ENCODE results near the gene LHB.
A peak's percentile ranks its signal among the peaks of the same experiment; 100 is the strongest.
"Not testable (repeated sequence)": the region's sequence is repeated elsewhere in the genome, so short reads cannot be mapped to it uniquely, and the experiment has no call there.

Gene LHB

DNA sequence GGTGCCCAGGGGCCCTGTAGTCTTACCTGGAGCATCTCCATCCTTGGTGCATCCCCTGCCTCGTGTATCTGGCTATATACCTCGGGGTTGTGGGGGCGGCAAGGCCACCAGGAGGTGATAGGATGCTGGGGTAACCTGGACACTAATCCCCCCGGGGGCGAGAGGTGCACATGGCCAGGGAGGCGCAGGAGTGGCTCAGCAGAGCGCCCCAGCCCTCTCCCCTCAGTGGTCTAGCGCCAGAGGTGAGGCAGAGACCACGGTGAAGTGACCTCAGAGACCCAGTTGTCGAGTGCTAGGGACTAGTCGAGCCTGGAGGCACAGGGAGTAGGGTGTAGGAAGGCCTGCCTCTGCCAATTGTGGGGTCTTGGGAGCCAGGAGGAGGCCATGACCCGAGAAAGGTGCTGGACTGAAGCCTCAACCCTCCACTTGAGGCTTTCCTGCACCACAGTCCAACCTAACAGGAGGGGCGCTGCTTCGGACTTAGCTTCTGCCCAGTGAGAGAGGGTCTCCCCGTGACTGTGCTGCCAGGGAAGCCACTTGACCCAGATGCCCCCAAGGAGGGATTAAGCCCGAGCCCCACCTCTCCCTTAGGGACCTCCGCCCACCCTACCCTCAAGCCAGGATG, at the start of gene LHB:
Gene LHB (minus strand): TSS at position 51 of the 625 bp plus-strand sequence. CDS start 10 bp downstream, at position 41.
- DNase-seq (ENCODE audit: low spot score): no peak

DNA sequence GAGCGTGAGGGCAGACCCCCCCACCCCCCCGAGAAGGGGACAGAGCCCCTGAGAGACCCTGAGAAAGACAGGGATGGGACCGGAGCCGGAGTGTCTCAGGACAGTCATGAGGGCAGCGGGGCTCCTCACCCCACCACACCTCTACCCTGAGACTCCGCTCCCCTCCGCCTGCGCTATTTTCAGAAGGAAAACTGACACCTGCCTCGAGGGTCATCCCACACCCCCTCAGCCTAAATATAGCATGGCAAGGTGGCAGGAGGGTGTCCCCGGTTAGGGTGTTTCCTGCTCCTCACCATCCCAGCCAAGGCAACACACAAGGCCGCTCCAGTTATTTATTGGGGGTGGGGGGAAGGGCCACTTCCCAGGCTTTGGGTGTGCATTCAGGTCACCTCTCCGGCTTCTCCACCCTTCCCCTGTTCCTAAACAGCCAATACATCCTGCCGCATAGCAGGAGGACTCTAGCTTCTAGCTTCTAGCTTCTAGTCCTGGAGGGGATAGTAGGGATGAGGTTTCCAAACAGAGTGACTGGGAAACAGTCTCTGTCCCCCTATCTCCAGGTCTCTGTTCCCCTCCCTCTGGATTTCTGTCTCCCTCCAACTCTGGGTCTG, 49.1 kb upstream of the LHB start:
- no peak for DNase-seq (ENCODE audit: low spot score)

DNA sequence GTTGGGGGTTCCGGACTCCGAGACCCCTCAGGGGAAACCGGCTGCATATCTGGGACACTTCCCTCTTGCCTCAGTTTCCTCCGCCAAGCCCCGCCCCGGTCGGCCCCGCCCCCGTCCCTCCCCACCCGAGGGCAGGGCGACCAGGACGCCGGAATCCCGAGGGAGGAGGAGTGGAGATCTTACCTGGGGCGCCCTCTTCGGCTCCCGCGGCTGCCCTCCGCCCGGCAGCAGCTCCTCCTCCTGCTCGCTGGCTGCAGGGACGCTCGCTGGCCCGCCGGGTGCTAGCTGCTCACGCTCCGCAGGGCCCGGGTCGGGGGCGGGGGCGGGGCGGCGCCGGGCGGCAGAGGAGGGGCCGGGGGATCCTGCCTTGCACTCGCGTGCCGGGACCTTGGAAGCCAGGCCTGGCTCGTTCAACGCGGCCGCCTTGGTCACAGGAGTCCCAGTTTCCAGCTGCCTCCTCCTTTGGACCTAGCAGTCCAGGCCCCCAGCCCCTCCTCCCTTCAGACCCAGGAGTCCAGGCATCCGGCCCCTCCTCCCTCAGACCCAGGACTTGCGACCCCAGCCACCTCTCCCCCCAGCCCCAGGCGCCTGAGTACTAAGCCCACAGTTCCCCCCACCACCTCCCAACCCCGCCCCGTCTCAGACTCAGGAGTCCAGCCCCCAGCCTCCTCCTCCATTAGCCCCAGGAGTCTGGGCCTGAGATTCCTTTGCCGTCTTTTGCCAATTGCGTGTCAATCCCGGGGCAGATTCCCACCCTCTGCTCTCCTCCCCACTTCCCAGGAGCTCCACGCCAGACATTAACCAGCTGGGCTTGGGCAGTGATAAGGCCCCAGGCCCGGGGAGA, 48.1 kb upstream of the LHB start, which contains the start of gene NTF4:
Gene NTF4 (minus strand): TSS at position 51 of the 844 bp plus-strand sequence. CDS start 2,821 bp downstream, outside the sequence.
- no peak for DNase-seq (ENCODE audit: low spot score)

DNA sequence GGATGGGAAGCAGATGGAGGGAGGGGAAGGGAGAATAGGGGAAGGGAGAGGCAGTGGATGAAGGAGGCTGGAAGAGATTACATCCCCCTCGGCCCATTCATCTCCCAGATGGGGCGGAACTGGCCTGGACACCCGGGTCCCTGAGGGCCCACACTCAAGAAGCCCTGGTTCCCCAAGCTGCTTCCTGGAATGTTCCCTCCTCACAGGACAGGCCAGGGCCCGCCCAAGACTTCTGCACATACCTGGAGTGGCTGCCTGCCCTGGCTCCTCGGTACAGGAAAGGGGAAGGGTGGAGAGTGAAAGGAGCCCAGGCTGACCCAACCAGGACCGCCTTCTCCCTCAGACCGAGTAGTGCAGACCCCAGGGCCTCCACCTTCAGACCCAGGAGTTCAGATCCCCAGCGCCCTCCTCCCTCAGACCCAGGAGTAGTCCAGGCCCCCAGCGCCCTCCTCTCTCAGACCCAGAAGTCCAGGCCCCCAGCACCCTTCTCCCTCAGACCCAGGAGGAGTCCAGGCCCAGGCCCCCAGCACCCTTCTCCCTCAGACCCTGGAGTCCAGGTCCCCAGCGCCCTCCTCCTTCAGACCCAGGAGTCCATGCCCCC, 47.2 kb upstream of the LHB start:
- DNase-seq (ENCODE audit: low spot score): no peak

DNA sequence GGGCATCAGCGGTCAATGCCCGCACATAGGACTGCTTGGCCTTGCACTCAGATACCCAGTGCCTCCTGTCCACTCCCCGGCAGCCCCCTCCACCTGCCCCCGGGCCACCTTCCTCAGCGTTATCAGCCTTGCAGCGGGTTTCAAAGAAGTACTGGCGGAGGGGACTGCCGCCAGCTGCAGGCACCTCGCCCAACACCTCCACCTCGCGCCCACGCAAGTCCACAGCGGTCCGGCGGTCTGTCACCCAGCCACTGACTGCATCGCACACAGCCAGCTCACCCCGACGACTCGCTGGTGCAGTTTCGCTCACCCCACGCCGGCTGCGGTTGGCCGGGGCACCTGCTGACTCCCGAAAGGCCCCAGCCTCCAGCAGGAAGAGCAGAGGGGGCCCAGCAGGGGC, 44.6 kb upstream of the LHB start:
- DNase-seq (ENCODE audit: low spot score): no peak

DNA sequence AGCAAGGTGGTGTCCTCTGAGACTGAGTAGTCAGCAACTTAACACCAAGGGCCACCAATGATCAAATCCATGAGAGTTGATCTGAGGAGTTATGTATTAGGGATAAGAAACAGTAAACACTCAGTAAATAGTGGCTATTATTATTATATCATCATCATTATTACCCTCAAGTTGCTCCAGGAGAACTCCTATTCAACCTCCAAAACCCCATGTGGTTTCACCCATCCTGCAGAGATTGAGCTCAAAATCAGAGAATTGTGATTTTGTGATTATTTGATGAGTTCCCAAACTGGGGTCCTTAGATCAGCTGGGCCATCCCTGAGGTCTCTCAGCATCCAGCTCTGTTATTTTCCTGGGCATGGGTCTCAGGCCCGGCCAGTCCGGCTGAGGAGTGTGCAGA, 44.1 kb upstream of the LHB start:
- no peak for DNase-seq (ENCODE audit: low spot score)

DNA sequence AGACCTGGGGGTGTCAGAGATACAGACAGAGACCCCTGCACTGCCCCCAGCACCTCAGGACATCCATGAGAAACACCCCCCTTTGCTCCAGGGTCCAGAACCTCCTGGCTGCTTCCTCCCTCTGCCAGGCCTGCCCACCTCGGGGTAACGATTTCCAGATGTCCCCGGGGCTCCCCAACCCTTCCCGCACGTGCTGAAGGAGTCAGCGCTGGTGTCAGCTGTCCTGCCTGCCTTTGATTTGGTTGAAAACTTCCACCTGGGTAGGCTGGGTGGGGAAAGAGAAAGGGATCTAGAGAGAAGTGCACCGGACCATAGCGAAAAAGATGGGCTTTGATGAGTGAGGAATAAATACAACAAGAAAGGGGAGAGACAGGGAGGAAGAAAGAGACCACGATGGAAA, 42.2 kb upstream of the LHB start:
- DNase-seq (ENCODE audit: low spot score): no peak

DNA sequence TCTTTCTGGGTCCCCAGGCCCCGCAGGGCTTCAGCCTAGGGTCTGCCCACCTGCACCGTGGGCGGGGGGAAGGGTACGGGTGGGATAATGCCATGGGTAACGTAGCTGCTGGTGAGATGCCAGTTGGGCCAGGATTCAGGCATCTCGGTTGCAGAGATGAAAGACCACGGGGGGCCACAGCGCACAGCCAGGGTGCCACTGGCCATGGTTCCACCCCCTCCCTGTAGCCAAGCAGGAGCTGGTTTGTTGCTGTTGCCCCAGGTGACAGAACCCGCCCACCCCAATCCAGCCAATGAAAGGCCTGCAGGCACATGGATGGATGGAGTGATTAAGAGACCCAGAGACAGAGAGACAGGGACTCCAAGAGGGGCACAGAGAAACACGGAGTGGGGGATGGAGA, 41.7 kb upstream of the LHB start:
- no peak for DNase-seq (ENCODE audit: low spot score)

DNA sequence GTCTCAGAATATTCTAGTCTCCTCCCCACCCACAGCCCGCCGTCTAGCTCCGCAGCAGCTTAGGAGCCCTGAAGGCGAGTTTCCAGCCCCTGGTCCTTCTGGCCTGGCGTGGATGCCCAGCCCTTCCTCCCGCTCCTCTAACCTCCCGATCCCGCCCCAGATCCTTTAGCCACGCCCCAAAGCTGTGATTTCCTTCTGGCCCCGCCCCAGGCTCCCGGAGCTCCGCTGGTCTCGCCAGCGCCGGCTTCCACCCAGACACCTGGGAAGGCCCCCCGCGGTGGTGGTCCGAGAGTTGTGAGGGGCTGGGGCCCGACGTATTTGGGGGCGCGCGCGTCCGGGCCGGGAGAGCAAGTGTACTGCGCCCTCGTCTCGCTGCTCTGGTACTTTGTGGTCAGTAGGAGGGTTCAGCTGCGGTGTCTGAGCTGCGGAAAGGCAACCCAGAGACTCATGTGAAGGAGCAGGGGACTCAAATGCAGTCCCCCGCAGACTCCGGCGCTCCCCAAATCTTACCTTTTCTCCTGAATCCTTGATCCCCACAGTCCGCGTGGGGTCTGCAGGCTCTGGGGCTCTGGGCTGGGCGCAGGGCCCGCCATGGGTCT, 40.8 kb upstream of the LHB start, which contains the start of gene CGB7:
Gene CGB7 (minus strand): TSS at position 114 of the 599 bp plus-strand sequence. CDS start 2,374 bp downstream, outside the sequence.
- DNase-seq (ENCODE audit: low spot score): peak; percentile 25

DNA sequence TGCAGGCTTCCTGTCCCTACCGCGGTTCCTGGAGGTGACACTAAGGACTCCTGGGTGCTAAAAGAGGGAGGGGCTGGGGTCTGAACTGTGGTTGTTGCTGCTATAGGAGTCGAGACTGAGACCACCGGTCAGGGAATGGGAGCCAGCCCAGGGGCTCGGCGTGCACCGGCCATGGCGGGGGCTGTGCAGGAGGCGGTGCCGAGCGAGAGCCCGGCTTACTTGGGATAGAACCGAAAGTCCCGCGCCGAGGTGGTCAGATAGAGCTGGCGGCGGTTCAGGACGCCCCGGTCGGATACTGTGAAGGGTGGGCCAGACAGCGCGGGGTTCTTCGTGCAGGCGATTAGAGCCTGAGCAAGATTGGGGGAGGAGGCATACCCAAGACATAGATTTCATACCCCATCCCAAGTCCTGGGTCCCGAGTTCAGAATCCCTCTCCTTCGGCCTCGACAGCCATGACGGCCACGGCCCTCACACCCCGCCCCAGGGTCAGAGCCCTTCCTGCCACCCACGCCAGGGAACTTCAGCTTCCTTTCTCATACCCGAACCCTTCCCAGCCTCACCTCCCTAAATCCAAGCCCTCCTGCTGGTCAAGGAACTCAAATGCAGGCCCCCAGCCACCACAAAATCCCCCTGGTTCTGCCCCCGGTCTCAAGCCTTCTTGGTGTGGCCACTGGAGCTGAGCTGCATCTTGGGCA, 40.2 kb upstream of the LHB start:
- DNase-seq (ENCODE audit: low spot score): not testable (repeated sequence)

DNA sequence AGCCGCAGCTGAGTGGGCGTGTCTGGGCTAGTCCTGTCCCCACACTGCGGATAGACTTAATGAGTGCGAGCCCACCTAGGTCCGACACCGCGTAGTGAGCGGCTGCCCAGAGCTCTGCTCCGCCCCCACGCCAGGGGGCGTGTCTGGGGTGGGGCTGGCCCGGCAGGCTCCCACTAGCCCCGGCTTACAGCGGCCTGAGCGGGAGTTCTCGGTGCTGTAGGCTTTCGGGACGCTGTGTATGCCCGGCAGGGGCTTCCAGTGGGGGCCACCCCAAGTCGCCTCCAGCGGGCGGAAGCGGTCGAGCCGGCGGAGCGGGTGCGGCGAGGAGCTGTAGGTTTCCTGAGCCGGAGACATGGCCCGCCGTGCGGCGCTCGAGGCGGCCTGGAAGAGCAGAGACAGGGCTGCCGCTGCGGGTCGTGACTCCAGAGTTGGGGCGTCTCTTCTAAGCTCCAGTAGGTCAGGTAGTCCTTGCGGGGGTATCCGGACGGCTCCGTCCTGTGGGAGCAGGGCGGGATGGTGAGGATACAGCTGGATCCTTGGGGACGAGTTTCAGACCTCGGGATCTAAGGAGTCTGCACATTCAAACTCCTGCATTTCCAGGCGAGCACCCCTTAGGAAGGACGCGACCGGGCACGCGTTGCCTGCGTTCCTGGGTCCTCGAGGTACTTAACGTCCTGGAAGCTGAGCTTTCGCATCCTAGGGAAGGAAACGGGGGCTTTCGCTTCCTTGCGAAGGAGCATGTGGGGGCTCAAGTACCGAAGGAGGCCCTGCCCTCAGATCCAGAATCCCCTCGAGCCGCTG, 39.4 kb upstream of the LHB start:
- DNase-seq (ENCODE audit: low spot score): peak; percentile 30

DNA sequence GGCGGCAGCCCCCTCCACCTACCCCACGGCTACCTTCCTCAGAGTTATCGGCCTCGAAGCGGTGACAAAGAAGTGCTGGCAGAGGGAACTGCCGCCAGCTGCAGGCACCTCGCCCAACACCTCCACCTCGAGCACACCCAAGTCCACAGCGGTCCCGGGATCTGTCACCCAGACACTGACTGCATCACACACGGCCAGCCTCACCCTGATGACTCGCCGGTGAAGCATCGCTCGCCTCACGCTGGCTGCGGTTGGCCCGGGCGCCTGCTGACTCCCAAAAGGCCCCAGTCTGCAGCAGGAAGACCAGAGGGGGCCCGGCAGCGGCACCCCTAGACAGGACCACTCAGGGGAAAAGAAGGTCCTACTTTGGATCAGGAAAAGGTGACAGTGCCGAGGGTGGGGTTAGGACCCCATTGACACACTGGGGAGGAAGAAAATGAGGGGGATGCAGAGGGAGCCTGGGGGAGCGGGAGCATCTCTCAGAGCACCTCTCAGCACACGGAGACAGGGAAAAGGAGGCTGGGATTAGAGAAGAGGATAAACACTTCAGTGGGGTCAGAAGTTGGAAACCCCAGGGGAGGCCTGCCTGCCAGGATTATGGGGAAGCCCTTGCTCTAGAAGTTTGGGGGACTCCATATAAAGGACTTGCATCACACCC, 33.6 kb upstream of the LHB start:
- DNase-seq (ENCODE audit: low spot score): not testable (repeated sequence)

DNA sequence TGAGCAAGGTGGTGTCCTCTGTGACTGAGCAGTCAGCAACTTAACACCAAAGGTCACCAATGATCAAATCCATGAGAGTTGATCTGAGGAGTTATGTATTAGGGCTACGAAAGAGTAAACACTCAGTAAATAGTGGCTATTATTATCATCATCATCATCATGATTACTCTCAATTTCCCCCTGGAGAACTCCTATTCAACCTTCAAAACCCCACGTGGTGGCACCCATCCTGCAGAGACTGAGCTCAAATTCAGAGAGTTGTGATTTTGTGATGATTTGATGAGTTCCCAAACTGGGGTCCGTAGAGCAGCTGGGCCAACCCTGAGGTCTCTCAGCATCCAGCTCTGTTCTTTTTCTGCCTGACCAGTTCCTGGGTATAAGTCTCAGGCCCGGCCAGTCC, 32.9 kb upstream of the LHB start:
- not testable (repeated sequence) for DNase-seq (ENCODE audit: low spot score)

DNA sequence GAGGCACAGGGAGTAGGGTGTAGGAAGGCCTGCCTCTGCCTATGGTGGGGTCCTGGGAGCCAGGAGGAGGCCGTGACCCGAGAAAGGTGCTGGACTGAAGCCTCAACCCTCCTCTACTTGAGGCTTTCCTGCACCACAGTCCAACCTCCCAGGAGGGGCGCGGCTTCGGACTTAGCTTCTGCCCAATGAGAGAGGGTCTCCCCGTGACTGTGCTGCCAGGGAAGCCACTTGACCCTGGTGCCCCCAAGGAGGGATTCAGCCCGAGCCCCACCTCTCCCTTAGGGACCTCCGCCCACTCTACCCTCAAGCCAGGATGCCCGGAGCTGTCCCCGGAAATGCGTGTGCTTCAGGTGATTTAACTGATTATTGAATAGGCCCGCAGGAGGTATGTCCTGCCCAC, 32.1 kb upstream of the LHB start, which contains the start of gene CGB8:
Gene CGB8 (minus strand): TSS at position 101 of the 400 bp plus-strand sequence. CDS start 372 bp downstream, outside the sequence.
- not testable (repeated sequence) for DNase-seq (ENCODE audit: low spot score)

DNA sequence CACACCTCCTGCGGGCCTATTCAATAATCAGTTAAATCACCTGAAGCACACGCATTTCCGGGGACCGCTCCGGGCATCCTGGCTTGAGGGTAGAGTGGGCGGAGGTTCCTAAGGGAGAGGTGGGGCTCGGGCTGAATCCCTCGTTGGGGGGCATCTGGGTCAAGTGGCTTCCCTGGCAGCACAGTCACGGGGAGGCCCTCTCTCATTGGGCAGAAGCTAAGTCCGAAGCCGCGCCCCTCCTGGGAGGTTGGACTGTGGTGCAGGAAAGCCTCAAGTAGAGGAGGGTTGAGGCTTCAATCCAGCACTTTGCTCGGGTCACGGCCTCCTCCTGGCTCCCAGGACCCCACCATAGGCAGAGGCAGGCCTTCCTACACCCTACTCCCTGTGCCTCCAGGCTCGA, 26.7 kb upstream of the LHB start, which contains the start of gene CGB5:
Gene CGB5 (plus strand): TSS at position 301 of the 400 bp plus-strand sequence. CDS start 362 bp downstream, outside the sequence.
- DNase-seq (ENCODE audit: low spot score): not testable (repeated sequence)

DNA sequence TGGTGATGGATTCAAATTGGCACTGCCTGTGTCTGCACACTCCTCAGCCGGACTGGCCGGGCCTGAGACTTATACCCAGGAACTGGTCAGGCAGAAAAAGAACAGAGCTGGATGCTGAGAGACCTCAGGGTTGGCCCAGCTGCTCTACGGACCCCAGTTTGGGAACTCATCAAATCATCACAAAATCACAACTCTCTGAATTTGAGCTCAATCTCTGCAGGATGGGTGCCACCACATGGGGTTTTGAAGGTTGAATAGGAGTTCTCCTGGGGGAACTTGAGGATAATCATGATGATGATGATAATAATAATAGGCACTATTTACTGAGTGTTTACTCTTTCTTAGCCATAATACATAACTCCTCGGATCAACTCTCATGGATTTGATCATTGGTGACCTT, 25.8 kb upstream of the LHB start:
- DNase-seq (ENCODE audit: low spot score): not testable (repeated sequence)

DNA sequence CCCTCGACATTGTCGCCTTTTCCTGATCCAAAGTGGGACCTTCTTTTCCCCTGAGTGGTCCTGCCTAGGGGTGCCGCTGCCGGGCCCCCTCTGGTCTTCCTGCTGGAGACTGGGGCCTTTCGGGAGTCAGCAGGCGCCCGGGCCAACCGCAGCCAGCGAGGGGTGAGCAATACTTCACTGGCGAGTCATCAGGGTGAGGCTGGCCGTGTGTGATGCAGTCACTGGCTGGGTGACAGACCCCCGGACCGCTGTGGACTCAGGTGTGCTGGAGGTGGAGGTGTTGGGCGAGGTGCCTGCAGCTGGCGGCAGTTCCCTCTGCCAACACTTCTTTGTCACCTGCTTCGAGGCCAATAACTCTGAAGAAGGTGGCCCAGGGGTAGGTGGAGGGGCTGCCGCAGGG, 25.3 kb upstream of the LHB start:
- no peak for DNase-seq (ENCODE audit: low spot score)

DNA sequence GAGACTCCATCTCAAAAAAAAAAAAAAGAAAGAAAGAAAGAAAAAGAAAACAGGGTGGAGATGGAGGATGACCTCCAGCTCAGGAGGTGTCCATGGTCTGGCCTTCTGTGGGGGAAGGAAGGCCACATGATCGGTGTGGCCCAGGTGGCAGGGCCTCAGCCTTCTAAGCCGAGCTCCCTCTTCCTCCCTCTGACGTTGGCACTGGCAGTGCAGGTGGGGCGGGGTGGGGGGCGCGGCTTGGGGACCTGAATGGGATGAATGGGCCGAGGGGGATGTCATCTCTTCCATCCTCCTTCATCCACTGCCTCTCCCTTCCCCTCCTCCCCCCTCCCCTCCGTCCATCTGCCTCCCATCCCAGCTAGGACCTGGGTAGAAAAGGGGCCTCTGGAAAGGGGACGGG, 22.8 kb upstream of the LHB start:
- DNase-seq (ENCODE audit: low spot score): not testable (repeated sequence)

DNA sequence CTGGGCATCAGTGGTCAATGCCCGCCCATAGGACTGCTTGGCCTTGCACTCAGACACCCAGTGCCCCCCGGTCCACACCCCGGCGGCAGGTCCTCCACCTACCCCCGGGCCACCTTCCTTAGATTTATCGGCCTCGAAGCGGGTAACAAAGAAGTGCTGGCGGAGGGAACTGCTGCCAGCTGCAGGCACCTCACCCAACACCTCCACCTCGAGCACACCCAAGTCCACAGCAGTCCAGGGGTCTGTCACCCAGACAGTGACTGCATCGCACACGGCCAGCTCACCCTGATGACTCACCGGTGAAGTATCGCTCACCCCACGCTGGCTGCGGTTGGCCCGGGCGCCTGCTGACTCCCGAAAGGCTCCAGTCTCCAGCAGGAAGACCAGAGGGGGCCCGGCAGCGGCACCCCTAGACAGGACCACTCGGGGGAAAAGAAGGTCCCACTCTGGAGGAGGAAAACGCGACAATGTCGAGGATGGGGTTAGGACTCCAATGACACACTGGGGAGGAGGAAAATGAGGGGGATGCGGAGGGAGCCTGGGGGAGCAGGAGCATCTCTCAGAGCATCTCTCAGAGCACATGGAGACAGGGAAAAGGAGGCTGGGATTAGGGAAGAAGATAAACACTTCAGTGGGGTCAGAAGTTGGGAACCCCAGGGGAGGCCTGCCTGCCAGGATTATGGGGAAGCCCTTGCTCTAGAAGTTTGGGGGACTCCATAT, 21.8 kb upstream of the LHB start:
- not testable (repeated sequence) for DNase-seq (ENCODE audit: low spot score)
